Frontal cortex (tissue), 4 donors: ENCODE results near the gene PAX8. TPM values are rescaled to one million over a fixed set of nuclear protein-coding genes. Genes with fewer than 3 reads are reported as not detected.
"Not testable (repeated sequence)": the region's sequence is repeated elsewhere in the genome, so short reads cannot be mapped to it uniquely, and the experiment has no call there.

Experiments used
- DNase-seq, 2 donors: peaks; one replicate each; pipeline ENCODE4 v3.0.0; 2012; ENCODE audit warnings: low spot score in 2 of 2
- FAIRE-seq: peaks from 2 replicates; lab custom pipeline; 2012; peaks lifted over from hg19 to GRCh38; lab: Jason Lieb, UNC
- total RNA-seq: library from RNA; depleted of rRNA; stranded (reverse); fragments of >200 nt; gene quantifications from one replicate; pipeline ENCODE4 v1.2.3, GENCODE V29; 2014
- donor health status: control.
- donor health status: control.
- donor health status: control.

PAX8 gene
- total RNA-seq, 1 donor from 2014 or later, result under 0.01 TPM

GRCh38 chr2:113240915-113241911, 37.5 kb downstream of the PAX8 start:
- FAIRE-seq (no peak), DNase-seq (peak in 1 of 2 donors; percentile 60)

- peak; percentile 72 to 79 for DNase-seq
- FAIRE-seq, result no peak
Measured at GRCh38 chr2:113240150-113240914, 38.4 kb downstream of the PAX8 start.

GRCh38 chr2:113238871-113239839, 39.6 kb downstream of the PAX8 start:
- DNase-seq (no peak), FAIRE-seq (no peak)

- DNase-seq (no peak), FAIRE-seq (no peak)
Measured at GRCh38 chr2:113237604-113238160, 41.0 kb downstream of the PAX8 start.

GRCh38 chr2:113236367-113237159, 42.2 kb downstream of the PAX8 start:
- no peak for DNase-seq

GRCh38 chr2:113235347-113236226, 43.1 kb downstream of the PAX8 start:
- not testable (repeated sequence) for FAIRE-seq, DNase-seq

More at GRCh38 chr2:113236367-113237159, 42.2 kb downstream of the PAX8 start:
- FAIRE-seq, result no peak

GRCh38 chr2:113234721-113235346, 43.9 kb downstream of the PAX8 start:
- no peak for FAIRE-seq
- DNase-seq, result no peak

GRCh38 chr2:113233593-113234550, 44.8 kb downstream of the PAX8 start:
- DNase-seq (no peak), FAIRE-seq (no peak)

- FAIRE-seq (no peak), DNase-seq (no peak)
Measured at GRCh38 chr2:113232740-113233139, 46.0 kb downstream of the PAX8 start.

GRCh38 chr2:113232123-113232522, 46.6 kb downstream of the PAX8 start:
- FAIRE-seq, result no peak
- DNase-seq, result no peak

- DNase-seq, result no peak
- no peak for FAIRE-seq
Measured at GRCh38 chr2:113231064-113231463, 47.7 kb downstream of the PAX8 start.

GRCh38 chr2:113230531-113230930, 48.2 kb downstream of the PAX8 start:
- no peak for FAIRE-seq
- no peak for DNase-seq

- no peak for FAIRE-seq
- no peak for DNase-seq
Measured at GRCh38 chr2:113229795-113230194, 48.9 kb downstream of the PAX8 start.

GRCh38 chr2:113228991-113229716, 49.6 kb downstream of the PAX8 start:
- DNase-seq, result no peak
- no peak for FAIRE-seq

GRCh38 chr2:113228351-113228750, 50.4 kb downstream of the PAX8 start:
- FAIRE-seq (no peak), DNase-seq (no peak)
